K562 (cell line): ENCODE results near the gene EVA1A. TPM values are rescaled to one million over a fixed set of nuclear protein-coding genes. Genes with fewer than 3 reads are reported as not detected.

Experiments used
- ATAC-seq: fragments of 200-7000 bp; cut with Tn5 transposase; 3 replicates; pipeline ENCODE4 v1.9.1; 2020; ENCODE audit warnings: moderate library complexity
- BruUV-seq: library from RNA; stranded (reverse); fragments of 400-500 nt; replicated peaks from 2 replicates; lab custom pipeline; 2021; lab: Mats Ljungman, UMichigan
- CTCF ChIA-PET: fragments of 300-600 bp; formaldehyde crosslinking; extraction: SDS; loops from one replicate; lab custom pipeline; 2021; ENCODE audit warnings: low intra/inter-chr PET ratio; lab: Yijun Ruan, JAX
- POLR2A ChIA-PET: fragments of 300-600, 350-650 bp; sonication (Branson Sonifier 250); formaldehyde crosslinking; extraction: SDS; loops from one replicate; lab custom pipeline; 2021; ENCODE audit warnings: antibody characterized with exemption, inconsistent platforms; lab: Yijun Ruan, JAX
- DNase-seq, 4 experiments: peaks; one replicate each; pipeline versions ENCODE4 v3.0.0 to v3.0.0-alpha.2; 2011 to 2018; ENCODE audit warnings: low spot score in 3 of 4, mixed read lengths in 3 of 4; ENCODE audit errors: extremely low read depth in 1 of 4
- FAIRE-seq: peaks from 2 replicates; lab custom pipeline; 2011; peaks lifted over from hg19 to GRCh38; lab: Jason Lieb, UNC
- H2AFZ ChIP-seq: 2 replicates; pipeline ENCODE4 v1.6.0; 2011; ENCODE audit warnings: low read depth, low read length, control low read depth, inconsistent platforms
- H3K27ac ChIP-seq: fragments of 200-600 bp; 3 replicates; pipeline ENCODE4 v1.8.0; 2011; ENCODE audit warnings: low read depth, mild to moderate bottlenecking, control low read depth, inconsistent platforms, low read length, moderate library complexity, mixed read lengths; ENCODE audit errors: extremely low read depth
- H3K27me3 ChIP-seq, 2 experiments: fragments of 300-600 bp in 1 of 2; 2 replicates in 1 of 2; 3 replicates in 1 of 2; pipeline versions ENCODE4 v1.6.0 to v1.8.0; 2011; ENCODE audit warnings: inconsistent platforms in 2 of 2, low read length in 2 of 2, mild to moderate bottlenecking in 1 of 2, mixed read lengths in 1 of 2, moderate library complexity in 1 of 2; ENCODE audit not compliant: control insufficient read depth in 2 of 2, insufficient read depth in 2 of 2
- H3K36me3 ChIP-seq: fragments of 300-600 bp; 3 replicates; pipeline ENCODE4 v1.8.0; 2011; ENCODE audit warnings: mild to moderate bottlenecking, low read length, inconsistent platforms; ENCODE audit not compliant: control insufficient read depth, insufficient read depth
- H3K4me1 ChIP-seq, 2 experiments: fragments of 200-600 bp in 1 of 2; replicated peaks in 1 of 2; 2 replicates in 1 of 2; 3 replicates in 1 of 2; pipeline versions ENCODE4 v1.5.1 to v1.8.0; 2011; ENCODE audit warnings: inconsistent platforms in 2 of 2, low read length in 2 of 2, mild to moderate bottlenecking in 1 of 2, mixed read lengths in 1 of 2, moderate library complexity in 1 of 2; ENCODE audit not compliant: control insufficient read depth in 2 of 2, insufficient read depth in 2 of 2
- H3K4me2 ChIP-seq: 2 replicates; pipeline ENCODE4 v1.6.1; 2011; ENCODE audit warnings: low read length, control low read depth, inconsistent platforms, mixed read lengths; ENCODE audit not compliant: insufficient read depth
- H3K4me3 ChIP-seq: fragments of 200-600 bp; sonication (generic), shearing (Covaris generic); 2 replicates; pipeline ENCODE4 v1.5.1; 2016; ENCODE audit warnings: control low read depth, inconsistent platforms
- H3K79me2 ChIP-seq: fragments of 200-600 bp; 3 replicates; pipeline ENCODE4 v1.8.0; 2011; ENCODE audit warnings: low read length, inconsistent platforms; ENCODE audit not compliant: control insufficient read depth, insufficient read depth
- H3K9ac ChIP-seq, 2 experiments: 2 replicates each; pipeline versions ENCODE4 v1.6.0 to v1.6.1; 2011; ENCODE audit warnings: low read depth in 2 of 2, low read length in 2 of 2, control low read depth in 1 of 2, inconsistent platforms in 1 of 2, mild to moderate bottlenecking in 1 of 2, mixed read lengths in 1 of 2; ENCODE audit not compliant: insufficient read depth in 1 of 2
- H3K9me1 ChIP-seq: one replicate; pipeline ENCODE4 v1.6.0; 2011; ENCODE audit warnings: inconsistent platforms, mild to moderate bottlenecking, low read length, moderate library complexity; ENCODE audit not compliant: control insufficient read depth, insufficient read depth
- H3K9me3 ChIP-seq: replicated peaks from 2 replicates; pipeline ENCODE4 v1.5.1; 2011; ENCODE audit warnings: low read depth, low read length, inconsistent platforms; ENCODE audit not compliant: control insufficient read depth, insufficient read depth
- H4K20me1 ChIP-seq: replicated peaks from 2 replicates; pipeline ENCODE4 v1.6.1; 2011; ENCODE audit warnings: low read length, inconsistent platforms, mixed read lengths; ENCODE audit not compliant: control insufficient read depth, insufficient read depth
- FOSL1 ChIP-seq: fragments of 200-800 bp; sonication (Bioruptor generic); conservative IDR thresholded peaks from 2 replicates; pipeline ENCODE4 v1.6.1; 2016; ENCODE audit warnings: missing genetic modification characterization, missing compliant biosample characterization
- POLR2AphosphoS2 ChIP-seq: IDR thresholded peaks from 2 replicates; pipeline ENCODE4 v1.6.1; 2012; ENCODE audit warnings: low read length, improper control_type of control experiment
- TCF7 ChIP-seq: sonication (generic); IDR thresholded peaks from 2 replicates; pipeline ENCODE4 v1.6.1; 2016; ENCODE audit warnings: antibody characterized with exemption, borderline replicate concordance
- WGBS: fragments of 100-300 bp; shearing (Covaris generic); methylation state at CpG from one replicate; pipeline ENCODE4 v1.1.6; 2016; ENCODE audit warnings: low coverage, mixed read lengths; ENCODE audit not compliant: insufficient coverage; ENCODE audit errors: missing lambda C conversion rate; 5-methylcytosine and 5-hydroxymethylcytosine counted together
- in situ Hi-C: fragments of 300-500 bp; cut with MboI; formaldehyde crosslinking; loops from 4 replicates; pipeline ENCODE4 v1.15.0; 2018; ENCODE audit warnings: inconsistent platforms, mixed read lengths
- intact Hi-C: fragments of 100-400 bp; cut with micrococcal nuclease; formaldehyde crosslinking; loops from 2 replicates; pipeline ENCODE4 v1.14.2; 2022
- polyA plus RNA-seq, 8 experiments: library from polyadenylated mRNA; depleted of rRNA in 4 of 8; stranded (reverse) in 5 of 8; unstranded in 3 of 8; fragments of >200 nt; fragmentation: Nextera tagmentation in 2 of 8; fragmentation: Illumina TruSeq in 1 of 8; extraction: Ambion mirVana in 2 of 8; extraction: Trizol in 1 of 8; gene quantifications; 2 replicates each; pipeline versions ENCODE4 v1.2.1 to v1.2.3, GENCODE V29; 2011 to 2014; ENCODE audit warnings: inconsistent platforms in 1 of 8, missing spikeins in 1 of 8
- total RNA-seq, 7 experiments: library from RNA; depleted of rRNA in 6 of 7; stranded (reverse); fragments of >200 nt in 6 of 7; fragmentation: Illumina TruSeq in 2 of 7; extraction: Trizol in 2 of 7; gene quantifications; 2 replicates each; pipeline versions ENCODE4 v1.2.1 to v1.2.3, GENCODE V29; 2011 to 2021; ENCODE audit warnings: low replicate concordance in 1 of 7
- TF ChIP-seq, protein P1 (sequence below), 2 experiments: fragments of 450-650 bp; IDR thresholded peaks; 2 replicates each; pipeline ENCODE4 v1.6.1; 2018; ENCODE audit warnings: mild to moderate bottlenecking in 2 of 2, low read depth in 1 of 2; ENCODE audit not compliant: partially characterized antibody in 2 of 2

EVA1A gene
- total and polyA plus RNA-seq, 9 of the 15 experiments (the other 6 are each of a cell fraction or from before 2014, with no cell fraction given) = not detected

DNA sequence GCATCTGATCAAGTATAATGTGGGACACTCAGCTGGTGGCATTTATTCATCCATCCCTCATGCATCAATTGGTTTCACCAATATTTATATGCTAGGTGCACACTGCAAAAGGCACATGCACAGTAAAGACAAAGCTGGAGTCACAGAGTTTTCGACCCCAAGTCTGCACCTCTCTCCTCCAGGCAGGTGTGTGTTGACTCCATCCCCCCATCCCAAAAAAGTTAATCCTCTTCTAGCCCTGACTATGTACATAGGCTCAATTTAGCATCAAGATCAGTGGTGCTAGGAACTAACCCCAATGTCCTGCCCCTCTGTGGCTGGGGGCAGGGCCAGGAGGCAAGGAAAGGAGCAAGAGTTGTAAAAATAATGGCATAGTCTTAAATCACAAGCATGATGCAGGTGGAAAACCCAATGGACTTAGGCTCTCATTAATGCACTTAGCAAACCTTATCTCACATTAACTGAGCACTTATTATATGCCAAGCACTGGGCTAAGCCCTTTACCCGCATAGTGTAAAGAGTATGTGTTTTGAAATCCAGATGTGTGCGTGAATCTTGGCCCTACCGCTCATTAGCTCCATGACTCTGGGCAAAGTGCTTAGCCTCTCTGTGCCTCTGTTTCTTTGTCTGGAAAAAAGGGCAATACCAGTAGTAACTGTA is 3.1 kb downstream of the EVA1A start (continued):
- TF ChIP-seq FOSL1 (tag) = no peak
- no peak for TF ChIP-seq POLR2AphosphoS2
- no peak for TF ChIP-seq TCF7
- TF ChIP-seq, all 486 proteins: peak for 0

GRCh38 chr2:75556679-75557366 is 3.9 kb downstream of the EVA1A start:
- in situ Hi-C loops (no loop called here), intact Hi-C loops (no loop called here)
- BruUV-seq = no TSS peak
- FAIRE-seq (no peak), ATAC-seq (no peak), DNase-seq (no peak)
- WGBS = under 1% methylated on average over 7 of the region's 7 CpGs
- H3K9ac ChIP-seq = no peak overlapping the region
- H4K20me1 ChIP-seq = no peaks in the 10 kb centered on the region
- H3K9me3 ChIP-seq = no peaks in the 10 kb centered on the region
- H3K4me1 ChIP-seq = no peaks in the 10 kb centered on the region; a peak in 1 of 5 replicates
- CTCF ChIA-PET = no interaction called here
- TF ChIP-seq, protein P1, sequence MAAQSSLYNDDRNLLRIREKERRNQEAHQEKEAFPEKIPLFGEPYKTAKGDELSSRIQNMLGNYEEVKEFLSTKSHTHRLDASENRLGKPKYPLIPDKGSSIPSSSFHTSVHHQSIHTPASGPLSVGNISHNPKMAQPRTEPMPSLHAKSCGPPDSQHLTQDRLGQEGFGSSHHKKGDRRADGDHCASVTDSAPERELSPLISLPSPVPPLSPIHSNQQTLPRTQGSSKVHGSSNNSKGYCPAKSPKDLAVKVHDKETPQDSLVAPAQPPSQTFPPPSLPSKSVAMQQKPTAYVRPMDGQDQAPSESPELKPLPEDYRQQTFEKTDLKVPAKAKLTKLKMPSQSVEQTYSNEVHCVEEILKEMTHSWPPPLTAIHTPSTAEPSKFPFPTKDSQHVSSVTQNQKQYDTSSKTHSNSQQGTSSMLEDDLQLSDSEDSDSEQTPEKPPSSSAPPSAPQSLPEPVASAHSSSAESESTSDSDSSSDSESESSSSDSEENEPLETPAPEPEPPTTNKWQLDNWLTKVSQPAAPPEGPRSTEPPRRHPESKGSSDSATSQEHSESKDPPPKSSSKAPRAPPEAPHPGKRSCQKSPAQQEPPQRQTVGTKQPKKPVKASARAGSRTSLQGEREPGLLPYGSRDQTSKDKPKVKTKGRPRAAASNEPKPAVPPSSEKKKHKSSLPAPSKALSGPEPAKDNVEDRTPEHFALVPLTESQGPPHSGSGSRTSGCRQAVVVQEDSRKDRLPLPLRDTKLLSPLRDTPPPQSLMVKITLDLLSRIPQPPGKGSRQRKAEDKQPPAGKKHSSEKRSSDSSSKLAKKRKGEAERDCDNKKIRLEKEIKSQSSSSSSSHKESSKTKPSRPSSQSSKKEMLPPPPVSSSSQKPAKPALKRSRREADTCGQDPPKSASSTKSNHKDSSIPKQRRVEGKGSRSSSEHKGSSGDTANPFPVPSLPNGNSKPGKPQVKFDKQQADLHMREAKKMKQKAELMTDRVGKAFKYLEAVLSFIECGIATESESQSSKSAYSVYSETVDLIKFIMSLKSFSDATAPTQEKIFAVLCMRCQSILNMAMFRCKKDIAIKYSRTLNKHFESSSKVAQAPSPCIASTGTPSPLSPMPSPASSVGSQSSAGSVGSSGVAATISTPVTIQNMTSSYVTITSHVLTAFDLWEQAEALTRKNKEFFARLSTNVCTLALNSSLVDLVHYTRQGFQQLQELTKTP (IDR thresholded peaks at IDR 0.05; ENCODE audit: low read depth in 1 of 2, partially characterized antibody in 2 of 2) = no peak
- H3K27me3 ChIP-seq = peaks cover 4 to 20% of the 10 kb centered on the region in 2 experiments
- no peak overlapping the region for H3K4me2 ChIP-seq
- no peaks in the 10 kb centered on the region for H3K79me2 ChIP-seq
- no peak overlapping the region for H3K4me3 ChIP-seq
- POLR2A ChIA-PET = interaction anchor here (0.9 kb wide), 1 partner anchor 16 kb away, joined by 3 read pairs; no protein-coding TSS in a partner anchor
- H2AFZ ChIP-seq = no peak overlapping the region
- no peaks in the 10 kb centered on the region for H3K9me1 ChIP-seq
- no peak overlapping the region for H3K27ac ChIP-seq
- H3K36me3 ChIP-seq = no peaks in the 10 kb centered on the region
